Dendritic cell treated with granulocyte-macrophage colony-stimulating factor and Interleukin-4, amounts not matched to agents 40 ng/mL and 50 ng/mL, for 4 days (primary cell): Measurements from ENCODE around the gene XRN1.

Source experiments
- H3K27ac Mint-ChIP-seq: one replicate; pipeline ENCODE4 v1.8.0; 2022; ENCODE audit warnings: mild to moderate bottlenecking, mixed read lengths
- H3K27me3 Mint-ChIP-seq: one replicate; pipeline ENCODE4 v1.8.0; 2022; ENCODE audit warnings: mild to moderate bottlenecking, mixed read lengths
- H3K36me3 Mint-ChIP-seq: one replicate; pipeline ENCODE4 v1.8.0; 2022; ENCODE audit warnings: low read depth, mixed read lengths
- H3K4me1 Mint-ChIP-seq: one replicate; pipeline ENCODE4 v1.8.0; 2022; ENCODE audit warnings: low read depth, mixed read lengths
- H3K4me3 Mint-ChIP-seq: one replicate; pipeline ENCODE4 v1.8.0; 2022; ENCODE audit warnings: mild to moderate bottlenecking, moderate library complexity, mixed read lengths
- H3K9me3 Mint-ChIP-seq: one replicate; pipeline ENCODE4 v1.8.0; 2022; ENCODE audit warnings: mixed read lengths
- intact Hi-C: fragments of 100-400 bp; cut with micrococcal nuclease; formaldehyde crosslinking; loops from one replicate; pipeline ENCODE4 v1.15.0; 2022

XRN1 gene

DNA sequence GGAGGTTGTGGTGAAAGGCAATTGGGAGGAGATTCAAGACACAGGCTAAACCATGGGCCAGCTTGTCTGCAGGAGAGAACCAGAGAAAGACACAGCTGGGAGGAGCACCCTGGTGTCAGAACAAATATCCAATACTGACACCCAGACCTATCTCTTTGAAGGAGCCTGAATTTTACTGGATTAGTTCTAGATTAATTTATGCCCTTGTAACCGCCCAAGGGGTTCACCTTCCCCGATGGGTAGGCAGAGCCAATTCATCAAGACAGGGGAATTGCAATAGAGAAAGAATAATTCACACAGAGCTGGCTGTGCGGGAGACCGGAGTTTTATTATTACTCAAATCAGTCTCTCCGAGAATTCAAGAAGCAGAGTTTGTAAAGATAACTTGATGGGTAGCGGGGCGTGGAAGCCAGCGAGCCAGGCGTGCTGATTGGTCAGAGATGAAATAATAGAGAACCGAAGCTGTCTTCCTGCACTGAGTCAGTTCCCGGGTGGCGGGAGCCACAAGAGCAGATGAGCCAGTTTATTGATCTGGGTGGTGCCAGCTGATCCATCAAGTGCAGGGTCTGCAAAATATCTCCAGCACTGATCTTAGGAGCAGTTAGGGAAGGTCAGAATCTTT lies 191.0 kb downstream of the XRN1 start:
- H3K4me1 Mint-ChIP-seq, result no peaks in the 10 kb centered on the region
- intact Hi-C loops, result no loop called here
- H3K4me3 Mint-ChIP-seq, result no peak overlapping the region
- no peaks in the 10 kb centered on the region for H3K27me3 Mint-ChIP-seq
- no peak overlapping the region for H3K27ac Mint-ChIP-seq
- H3K36me3 Mint-ChIP-seq, result no peaks in the 10 kb centered on the region
- H3K9me3 Mint-ChIP-seq, result peaks cover 29% of the 10 kb centered on the region
